WI38 (cell line): ENCODE measurements around the gene LDLRAP1.
"Not testable (repeated sequence)": the region's sequence is repeated elsewhere in the genome, so short reads cannot be mapped to it uniquely, and the experiment has no call there.

ENCODE experiments used
- H3K4me3 ChIP-seq: 2 replicates; pipeline ENCODE4 v1.5.1; 2011; ENCODE audit warnings: low read depth, mild to moderate bottlenecking, control low read depth, low read length
- TF ChIP-seq, protein P1 (sequence below): IDR thresholded peaks from 2 replicates; pipeline ENCODE4 v1.5.1; 2012; ENCODE audit warnings: low read depth, mild to moderate bottlenecking, control low read depth, low read length

LDLRAP1 gene

DNA sequence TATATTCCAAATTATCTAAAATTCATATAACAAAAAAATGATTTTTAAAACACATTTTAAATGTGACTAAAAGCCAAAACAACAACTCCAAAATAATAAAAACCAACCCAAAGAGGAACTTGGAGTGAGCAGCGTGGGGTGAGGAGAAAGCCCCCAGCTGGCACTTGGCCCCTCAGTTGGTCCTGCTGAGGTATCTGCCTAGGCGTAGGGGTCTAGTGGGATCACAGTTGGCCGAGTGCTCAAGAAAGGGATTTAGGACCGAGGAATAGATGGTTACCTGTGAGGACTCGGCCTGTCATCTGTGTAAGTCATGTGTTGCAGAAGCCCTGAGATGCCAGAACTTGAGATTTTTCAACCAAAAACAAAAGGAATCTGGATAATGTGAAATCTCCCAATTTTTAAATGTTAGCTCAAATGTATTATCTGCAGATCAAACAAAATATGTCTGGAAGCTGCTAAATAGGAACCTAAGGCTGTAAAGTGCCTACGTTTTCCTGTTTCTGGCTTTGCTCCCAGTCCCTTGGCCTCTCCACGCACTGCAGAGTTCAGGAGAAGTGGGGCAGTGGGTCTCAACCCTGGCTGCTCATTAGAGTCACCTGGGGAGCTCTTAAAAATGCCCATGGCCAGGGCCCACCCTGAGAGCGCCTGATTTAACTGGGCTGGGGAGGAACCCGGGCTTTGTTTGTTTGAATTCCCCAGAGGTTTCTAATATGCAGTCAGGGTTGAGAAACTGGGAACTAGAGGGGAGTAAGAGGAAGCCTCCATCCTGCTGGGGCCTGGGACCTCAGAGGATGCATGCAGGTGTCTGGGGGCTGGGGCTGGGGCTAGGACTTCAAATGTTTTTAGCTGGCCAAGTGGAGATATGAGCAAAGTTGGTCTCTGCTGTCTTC lies 38.5 kb upstream of the LDLRAP1 start:
- no peak overlapping the region for H3K4me3 ChIP-seq
- TF ChIP-seq, protein P1, sequence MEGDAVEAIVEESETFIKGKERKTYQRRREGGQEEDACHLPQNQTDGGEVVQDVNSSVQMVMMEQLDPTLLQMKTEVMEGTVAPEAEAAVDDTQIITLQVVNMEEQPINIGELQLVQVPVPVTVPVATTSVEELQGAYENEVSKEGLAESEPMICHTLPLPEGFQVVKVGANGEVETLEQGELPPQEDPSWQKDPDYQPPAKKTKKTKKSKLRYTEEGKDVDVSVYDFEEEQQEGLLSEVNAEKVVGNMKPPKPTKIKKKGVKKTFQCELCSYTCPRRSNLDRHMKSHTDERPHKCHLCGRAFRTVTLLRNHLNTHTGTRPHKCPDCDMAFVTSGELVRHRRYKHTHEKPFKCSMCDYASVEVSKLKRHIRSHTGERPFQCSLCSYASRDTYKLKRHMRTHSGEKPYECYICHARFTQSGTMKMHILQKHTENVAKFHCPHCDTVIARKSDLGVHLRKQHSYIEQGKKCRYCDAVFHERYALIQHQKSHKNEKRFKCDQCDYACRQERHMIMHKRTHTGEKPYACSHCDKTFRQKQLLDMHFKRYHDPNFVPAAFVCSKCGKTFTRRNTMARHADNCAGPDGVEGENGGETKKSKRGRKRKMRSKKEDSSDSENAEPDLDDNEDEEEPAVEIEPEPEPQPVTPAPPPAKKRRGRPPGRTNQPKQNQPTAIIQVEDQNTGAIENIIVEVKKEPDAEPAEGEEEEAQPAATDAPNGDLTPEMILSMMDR, result no peak

DNA sequence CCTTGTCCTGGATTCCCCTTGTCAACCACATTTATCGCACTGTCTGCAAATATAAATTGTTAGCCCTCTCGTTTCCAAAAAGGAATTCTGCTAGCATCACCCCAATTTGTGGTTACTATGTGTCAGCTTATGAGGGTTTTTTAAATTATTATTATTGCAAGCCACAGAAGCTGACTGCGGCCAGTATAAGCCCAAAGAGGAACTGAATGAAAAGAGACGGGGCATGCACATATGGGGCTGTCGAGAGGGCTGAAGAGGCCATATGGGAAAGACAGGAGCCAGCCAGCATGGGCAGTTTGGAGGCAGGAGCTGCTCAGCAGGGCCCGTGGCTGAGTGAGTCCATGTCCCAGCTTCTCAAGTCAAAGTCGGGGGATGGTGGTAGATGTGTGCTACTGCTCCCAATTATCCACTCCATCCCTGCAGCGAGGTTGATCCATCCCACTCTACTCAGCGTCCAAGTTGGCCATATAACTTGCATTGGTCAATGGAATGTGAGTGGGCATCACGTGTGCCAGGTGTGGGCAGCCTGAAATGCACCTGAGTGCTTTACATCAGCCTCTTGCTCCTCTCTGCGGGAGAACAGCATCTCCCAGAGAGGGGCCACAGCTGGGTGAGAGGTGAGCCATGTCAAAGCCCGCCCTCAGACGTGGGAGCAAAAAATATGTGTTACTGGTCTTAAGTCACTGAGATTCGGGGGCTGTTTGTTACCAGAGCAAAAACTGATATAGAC lies 37.6 kb upstream of the LDLRAP1 start:
- TF ChIP-seq, protein P1, result no peak
- H3K4me3 ChIP-seq, result no peak overlapping the region

DNA sequence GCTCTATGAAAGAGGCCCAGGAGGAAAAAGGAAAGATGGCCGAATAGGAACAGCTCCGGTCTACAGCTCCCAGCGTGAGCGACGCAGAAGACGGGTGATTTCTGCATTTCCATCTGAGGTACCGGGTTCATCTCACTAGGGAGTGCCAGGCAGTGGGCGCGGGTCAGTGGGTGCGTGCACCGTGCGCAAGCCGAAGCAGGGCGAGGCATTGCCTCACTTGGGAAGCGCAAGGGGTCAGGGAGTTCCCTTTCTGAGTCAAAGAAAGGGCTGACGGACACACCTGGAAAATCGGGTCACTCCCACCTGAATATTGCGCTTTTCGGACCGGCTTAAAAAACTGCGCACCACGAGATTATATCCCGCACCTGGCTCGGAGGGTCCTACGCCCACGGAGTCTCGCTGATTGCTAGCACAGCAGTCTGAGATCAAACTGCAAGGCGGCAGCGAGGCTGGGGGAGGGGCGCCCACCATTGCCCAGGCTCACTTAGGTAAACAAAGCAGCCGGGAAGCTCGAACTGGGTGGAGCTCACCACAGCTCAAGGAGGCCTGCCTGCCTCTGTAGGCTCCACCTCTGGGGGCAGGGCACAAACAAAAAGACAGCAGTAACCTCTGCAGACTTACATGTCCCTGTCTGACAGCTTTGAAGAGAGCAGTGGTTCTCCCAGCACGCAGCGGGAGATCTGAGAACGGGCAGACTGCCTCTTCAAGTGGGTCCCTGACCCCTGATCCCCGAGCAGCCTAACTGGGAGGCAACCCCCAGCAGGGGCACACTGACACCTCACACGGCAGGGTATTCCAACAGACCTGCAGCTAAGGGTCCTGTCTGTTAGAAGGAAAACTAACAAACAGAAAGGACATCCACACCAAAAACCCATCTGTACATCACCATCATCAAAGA lies 36.6 kb upstream of the LDLRAP1 start:
- not testable (repeated sequence) for H3K4me3 ChIP-seq

DNA sequence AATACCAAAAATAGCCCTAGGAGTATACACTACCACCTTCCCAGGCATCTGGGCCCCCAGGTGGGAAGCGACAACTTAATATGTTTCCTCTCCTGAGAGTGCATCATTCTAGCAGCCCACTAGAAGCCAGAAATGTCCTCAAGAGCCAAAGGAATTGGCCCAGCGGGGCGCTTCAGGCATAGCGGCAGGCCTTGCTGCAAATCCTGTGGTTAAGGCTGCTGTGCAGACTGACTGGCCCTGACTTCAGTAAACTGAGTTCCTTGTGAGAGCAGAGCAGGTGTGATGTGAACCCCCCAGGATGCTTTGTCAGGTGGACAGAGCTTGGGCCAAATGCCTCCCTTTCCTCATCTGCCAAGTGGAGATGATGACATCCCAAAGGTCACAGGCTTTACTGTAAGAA lies 29.7 kb upstream of the LDLRAP1 start:
- H3K4me3 ChIP-seq, result no peak overlapping the region
- TF ChIP-seq, protein P1, result no peak

DNA sequence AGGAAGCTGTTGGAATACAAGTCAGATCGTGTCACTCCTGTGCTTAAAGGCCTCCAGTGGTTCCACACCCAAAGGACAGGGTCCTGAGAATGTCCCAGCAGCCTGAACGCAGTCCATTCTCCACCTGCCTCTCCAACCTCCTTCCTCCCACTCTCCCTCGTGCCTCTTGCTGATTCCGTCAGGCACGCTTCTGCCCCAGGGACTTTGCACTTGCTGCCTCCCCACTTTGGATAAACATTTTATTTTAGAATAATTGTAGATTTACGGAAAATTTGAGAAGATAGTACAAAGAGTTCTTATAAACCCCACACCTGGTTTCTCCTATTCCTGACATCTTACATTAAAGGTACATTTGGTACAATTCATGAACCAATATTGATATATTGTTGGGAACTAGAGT lies 28.4 kb upstream of the LDLRAP1 start:
- TF ChIP-seq, protein P1, result no peak
- no peak overlapping the region for H3K4me3 ChIP-seq

DNA sequence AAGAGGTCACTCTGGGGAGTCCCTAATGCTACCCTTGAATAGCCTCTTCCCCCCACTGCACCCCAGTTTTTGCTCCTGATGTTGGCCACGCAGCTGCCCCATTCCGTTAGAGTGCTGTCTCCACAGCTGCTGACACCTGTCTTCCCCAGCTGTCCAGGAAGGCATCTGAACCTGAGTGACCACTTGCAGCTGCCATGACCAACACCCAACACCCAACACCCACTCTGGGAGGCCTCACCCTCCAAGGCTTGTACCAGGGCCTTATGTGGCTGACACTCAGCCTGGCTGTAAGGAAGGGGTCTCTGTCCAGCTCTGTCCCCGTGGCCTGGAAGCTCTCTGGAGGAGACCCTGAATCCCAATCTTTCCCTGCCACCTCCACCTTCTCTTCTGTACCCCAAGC lies 26.7 kb upstream of the LDLRAP1 start:
- H3K4me3 ChIP-seq, result no peak overlapping the region
- TF ChIP-seq, protein P1, result no peak
